ENCODE results near the gene USP30.
"Not testable (repeated sequence)": the region's sequence is repeated elsewhere in the genome, so short reads cannot be mapped to it uniquely, and the experiment has no call there.

DNA sequence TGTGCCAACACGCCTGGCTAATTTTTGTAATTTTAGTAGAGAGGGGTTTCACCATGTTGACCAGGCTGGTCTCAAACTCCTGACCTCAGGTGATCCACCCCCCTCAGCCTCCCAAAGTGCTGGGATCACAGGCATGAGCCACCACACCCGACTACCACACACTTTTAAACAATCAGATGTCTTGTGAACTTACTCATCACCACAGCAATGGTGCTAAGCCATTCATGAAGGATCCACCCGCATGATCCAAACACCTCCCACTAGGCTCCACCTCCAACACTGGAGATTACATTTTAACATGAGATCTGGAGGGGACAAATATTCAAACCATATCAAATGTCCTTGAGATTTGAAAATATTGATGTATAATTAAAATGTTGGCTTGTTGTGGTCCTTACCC, 23.8 kb upstream of the USP30 start:
- TF ChIP-seq, protein P1, sequence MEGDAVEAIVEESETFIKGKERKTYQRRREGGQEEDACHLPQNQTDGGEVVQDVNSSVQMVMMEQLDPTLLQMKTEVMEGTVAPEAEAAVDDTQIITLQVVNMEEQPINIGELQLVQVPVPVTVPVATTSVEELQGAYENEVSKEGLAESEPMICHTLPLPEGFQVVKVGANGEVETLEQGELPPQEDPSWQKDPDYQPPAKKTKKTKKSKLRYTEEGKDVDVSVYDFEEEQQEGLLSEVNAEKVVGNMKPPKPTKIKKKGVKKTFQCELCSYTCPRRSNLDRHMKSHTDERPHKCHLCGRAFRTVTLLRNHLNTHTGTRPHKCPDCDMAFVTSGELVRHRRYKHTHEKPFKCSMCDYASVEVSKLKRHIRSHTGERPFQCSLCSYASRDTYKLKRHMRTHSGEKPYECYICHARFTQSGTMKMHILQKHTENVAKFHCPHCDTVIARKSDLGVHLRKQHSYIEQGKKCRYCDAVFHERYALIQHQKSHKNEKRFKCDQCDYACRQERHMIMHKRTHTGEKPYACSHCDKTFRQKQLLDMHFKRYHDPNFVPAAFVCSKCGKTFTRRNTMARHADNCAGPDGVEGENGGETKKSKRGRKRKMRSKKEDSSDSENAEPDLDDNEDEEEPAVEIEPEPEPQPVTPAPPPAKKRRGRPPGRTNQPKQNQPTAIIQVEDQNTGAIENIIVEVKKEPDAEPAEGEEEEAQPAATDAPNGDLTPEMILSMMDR (IDR thresholded peaks at IDR 0.05 in 4 of 5, conservative IDR thresholded peaks at IDR 0.05 in 1 of 5) = not testable (repeated sequence)
- TF ChIP-seq POLR2A (IDR thresholded peaks at IDR 0.05) = not testable (repeated sequence)
